Anterior cingulate cortex (tissue), 58 donors: ENCODE results near the gene ADGRL4.

Experiments
- DNase-seq, 58 donors: peaks; one replicate each; lab custom pipeline; 2025; lab: John Stamatoyannopoulos, UW

ADGRL4 gene

DNA sequence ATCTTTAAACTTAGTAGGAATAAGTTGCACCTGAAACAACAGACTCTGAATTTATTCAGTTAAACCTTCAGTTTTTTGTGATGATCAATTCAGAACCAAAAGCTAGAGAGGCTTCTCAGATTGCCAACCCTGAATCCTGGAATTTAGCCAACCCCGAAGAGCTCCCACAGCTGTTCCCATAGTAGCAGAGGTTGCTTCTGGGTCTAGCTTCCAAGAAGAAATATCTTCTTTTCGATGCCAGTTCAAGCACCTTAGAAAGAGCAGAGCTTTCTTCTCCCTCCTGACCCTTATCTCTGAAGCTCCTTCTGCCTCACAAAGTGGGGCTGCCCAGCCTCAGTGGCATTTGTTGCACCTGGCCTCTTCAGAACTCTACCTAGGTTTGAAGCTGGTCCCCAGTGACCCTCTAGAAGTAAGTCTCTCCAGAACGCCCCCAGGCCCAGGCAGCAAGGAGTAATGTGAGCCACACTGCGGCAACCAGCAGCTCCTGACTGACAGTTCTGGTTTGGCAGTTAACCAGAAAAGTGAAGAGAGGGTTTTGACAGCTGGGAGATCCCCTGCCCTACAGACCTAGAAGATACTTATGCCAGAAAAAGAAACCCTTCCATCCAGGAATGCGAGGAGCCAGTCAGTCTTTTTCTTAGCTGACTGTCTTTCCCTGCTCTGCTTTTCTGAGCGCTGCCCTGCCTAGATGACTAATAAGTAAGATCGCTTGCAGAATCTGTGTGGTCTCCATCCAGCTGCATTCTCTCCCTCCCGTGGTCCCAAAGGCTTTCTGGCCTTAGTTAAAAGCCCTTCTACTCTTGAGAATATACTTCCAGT, 165.9 kb downstream of the ADGRL4 start:
- DNase-seq: peak in 7 of 58 donors; percentile 0 to 4 (median 1)
